MCF 10A (cell line): Measurements from ENCODE around the gene ARHGAP19. TPM values are rescaled to one million over a fixed set of nuclear protein-coding genes. Genes with fewer than 3 reads are reported as not detected.

Experiments used
- BruUV-seq: library from RNA; stranded (reverse); fragments of 400-500 nt; replicated peaks from 2 replicates; lab custom pipeline; 2021; lab: Mats Ljungman, UMichigan
- CTCF ChIA-PET: fragments of 300-600 bp; sonication (Branson Sonifier 250); formaldehyde crosslinking; extraction: SDS; loops from one replicate; lab custom pipeline; 2021; ENCODE audit warnings: antibody characterized with exemption, inconsistent platforms; lab: Yijun Ruan, JAX
- POLR2A ChIA-PET: fragments of 300-600, 350-650 bp; sonication (Branson Sonifier 250); formaldehyde crosslinking; extraction: SDS; loops from one replicate; lab custom pipeline; 2020; ENCODE audit warnings: antibody characterized with exemption, inconsistent platforms; lab: Yijun Ruan, JAX
- DNase-seq: peaks from one replicate; pipeline ENCODE4 v3.0.0-alpha.2; 2018; ENCODE audit not compliant: unreplicated experiment
- H3K27ac Mint-ChIP-seq: one replicate; pipeline ENCODE4 v1.8.0; 2022; ENCODE audit warnings: mild to moderate bottlenecking, low read depth, mixed read lengths; ENCODE audit not compliant: unreplicated experiment
- H3K27me3 Mint-ChIP-seq: one replicate; pipeline ENCODE4 v1.8.0; 2022; ENCODE audit warnings: mixed read lengths; ENCODE audit not compliant: insufficient read depth, unreplicated experiment
- H3K36me3 Mint-ChIP-seq: one replicate; pipeline ENCODE4 v1.8.0; 2022; ENCODE audit warnings: mild to moderate bottlenecking, moderate library complexity, mixed read lengths; ENCODE audit not compliant: insufficient read depth, unreplicated experiment
- H3K4me1 Mint-ChIP-seq: one replicate; pipeline ENCODE4 v1.8.0; 2022; ENCODE audit warnings: mixed read lengths; ENCODE audit not compliant: insufficient read depth, unreplicated experiment
- H3K4me3 Mint-ChIP-seq: one replicate; pipeline ENCODE4 v1.8.0; 2022; ENCODE audit warnings: mild to moderate bottlenecking, moderate library complexity, mixed read lengths; ENCODE audit not compliant: unreplicated experiment
- H3K9me3 Mint-ChIP-seq: one replicate; pipeline ENCODE4 v1.8.0; 2022; ENCODE audit warnings: mixed read lengths; ENCODE audit not compliant: unreplicated experiment
- intact Hi-C: fragments of 100-400 bp; cut with micrococcal nuclease; formaldehyde crosslinking; loops from 2 replicates; pipeline ENCODE4 v1.14.1; 2022
- total RNA-seq: library from RNA; stranded (reverse); gene quantifications from 2 replicates; pipeline ENCODE4 v1.2.3, GENCODE V29; 2022
- TF ChIP-seq, protein P1 (sequence below): fragments of 200-600 bp; IDR thresholded peaks from one replicate; pipeline ENCODE4 v1.8.0; 2022; ENCODE audit warnings: antibody characterized with exemption, mild to moderate bottlenecking; ENCODE audit not compliant: unreplicated experiment

Gene ARHGAP19
- total RNA-seq, 1 experiment from 2014 or later: 11.7 TPM

DNA sequence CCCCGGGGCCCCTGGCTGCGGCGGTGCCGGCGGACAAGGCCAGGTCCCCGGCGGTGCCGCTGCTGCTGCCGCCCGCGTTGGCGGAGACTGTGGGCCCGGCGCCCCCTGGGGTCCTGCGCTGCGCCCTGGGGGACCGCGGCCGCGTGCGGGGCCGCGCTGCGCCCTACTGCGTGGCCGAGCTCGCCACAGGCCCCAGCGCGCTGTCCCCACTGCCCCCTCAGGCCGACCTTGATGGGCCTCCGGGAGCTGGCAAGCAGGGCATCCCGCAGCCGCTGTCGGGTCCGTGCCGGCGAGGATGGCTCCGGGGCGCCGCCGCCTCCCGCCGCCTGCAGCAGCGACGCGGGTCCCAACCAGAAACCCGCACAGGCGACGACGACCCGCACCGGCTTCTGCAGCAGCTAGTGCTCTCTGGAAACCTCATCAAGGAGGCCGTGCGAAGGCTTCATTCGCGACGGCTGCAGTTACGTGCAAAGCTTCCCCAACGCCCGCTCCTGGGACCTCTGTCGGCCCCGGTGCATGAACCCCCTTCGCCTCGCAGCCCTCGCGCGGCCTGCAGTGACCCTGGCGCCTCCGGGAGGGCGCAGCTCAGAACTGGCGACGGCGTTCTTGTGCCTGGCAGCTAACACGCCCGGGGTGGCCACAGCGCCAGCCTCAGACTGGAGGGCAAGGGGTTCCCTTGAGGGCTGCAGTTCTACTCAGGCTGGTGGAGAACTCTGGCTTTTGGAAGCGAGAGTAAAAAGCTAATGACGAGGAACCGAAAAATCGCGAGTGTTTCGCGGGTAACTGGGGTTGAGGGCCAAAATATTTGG, 27.4 kb upstream of the ARHGAP19 start:
- POLR2A ChIA-PET: interaction anchor here (0.6 to 3.5 kb wide), 15 partner anchors 12 to 368 kb away, joined by 3 to 158 read pairs (median 4); partner anchors contain the start of genes ARHGAP19, FRAT2 and RRP12
- no TSS peak for BruUV-seq
- peak overlapping the region; percentile 39 for H3K27ac Mint-ChIP-seq

DNA sequence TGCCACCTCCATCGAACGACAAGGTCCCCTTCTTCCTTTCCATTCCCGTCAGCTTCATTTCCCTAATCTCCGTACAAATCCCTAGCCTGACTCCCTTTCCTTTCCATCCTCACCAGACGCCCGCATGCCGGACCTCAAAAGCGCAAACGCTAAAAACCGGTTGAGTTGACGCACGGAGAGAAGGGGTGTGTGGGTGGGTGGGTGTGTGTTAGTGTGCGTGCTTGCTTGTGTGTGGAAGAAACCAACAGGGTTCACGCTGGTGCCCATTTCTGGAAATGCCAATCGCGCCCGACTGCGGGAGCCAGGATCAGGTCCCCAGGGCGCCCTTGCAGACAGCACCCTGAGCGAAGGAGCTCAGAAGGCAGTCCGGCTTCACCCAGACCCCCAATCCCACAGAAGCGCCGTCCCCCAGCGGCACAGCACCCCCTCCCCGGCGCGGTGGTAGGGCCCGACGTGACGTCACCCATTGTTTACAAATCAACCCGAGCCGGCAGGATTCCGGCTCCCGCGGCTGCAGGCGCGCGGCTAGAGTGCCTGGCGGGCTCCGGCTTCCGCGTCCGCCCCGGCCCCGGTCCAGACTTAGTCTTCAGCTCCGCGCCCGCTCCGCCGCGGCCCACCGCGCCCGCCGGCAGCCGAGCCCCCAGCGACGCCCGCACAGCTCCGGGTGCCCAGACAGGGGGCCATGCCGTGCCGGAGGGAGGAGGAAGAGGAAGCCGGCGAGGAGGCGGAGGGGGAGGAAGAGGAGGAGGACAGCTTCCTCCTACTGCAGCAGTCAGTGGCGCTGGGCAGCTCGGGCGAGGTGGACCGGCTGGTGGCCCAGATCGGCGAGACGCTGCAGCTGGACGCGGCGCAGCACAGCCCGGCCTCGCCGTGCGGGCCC, 26.6 kb upstream of the ARHGAP19 start, which contains the start of gene FRAT1:
TSS of gene FRAT1 (plus strand) at position 500 of the 880 bp plus-strand sequence. CDS start at position 683, 183 bp downstream.
- peak; percentile 87 for DNase-seq
- CTCF ChIA-PET: interaction anchor here (0.5 to 3.0 kb wide), 9 partner anchors 10 to 447 kb away, joined by 3 to 31 read pairs (median 4); partner anchors contain the start of gene FRAT2
- H3K36me3 Mint-ChIP-seq: no peaks in the 10 kb centered on the region
- TF ChIP-seq, protein P1, sequence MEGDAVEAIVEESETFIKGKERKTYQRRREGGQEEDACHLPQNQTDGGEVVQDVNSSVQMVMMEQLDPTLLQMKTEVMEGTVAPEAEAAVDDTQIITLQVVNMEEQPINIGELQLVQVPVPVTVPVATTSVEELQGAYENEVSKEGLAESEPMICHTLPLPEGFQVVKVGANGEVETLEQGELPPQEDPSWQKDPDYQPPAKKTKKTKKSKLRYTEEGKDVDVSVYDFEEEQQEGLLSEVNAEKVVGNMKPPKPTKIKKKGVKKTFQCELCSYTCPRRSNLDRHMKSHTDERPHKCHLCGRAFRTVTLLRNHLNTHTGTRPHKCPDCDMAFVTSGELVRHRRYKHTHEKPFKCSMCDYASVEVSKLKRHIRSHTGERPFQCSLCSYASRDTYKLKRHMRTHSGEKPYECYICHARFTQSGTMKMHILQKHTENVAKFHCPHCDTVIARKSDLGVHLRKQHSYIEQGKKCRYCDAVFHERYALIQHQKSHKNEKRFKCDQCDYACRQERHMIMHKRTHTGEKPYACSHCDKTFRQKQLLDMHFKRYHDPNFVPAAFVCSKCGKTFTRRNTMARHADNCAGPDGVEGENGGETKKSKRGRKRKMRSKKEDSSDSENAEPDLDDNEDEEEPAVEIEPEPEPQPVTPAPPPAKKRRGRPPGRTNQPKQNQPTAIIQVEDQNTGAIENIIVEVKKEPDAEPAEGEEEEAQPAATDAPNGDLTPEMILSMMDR: no peak
- peak within 1 kb of the TSS; percentile 99 for H3K27ac Mint-ChIP-seq
- peak within 1 kb of the TSS; percentile 80 for H3K4me3 Mint-ChIP-seq
- no peaks in the 10 kb centered on the region for H3K27me3 Mint-ChIP-seq
- BruUV-seq: no TSS peak
- intact Hi-C loops: loop anchor here (1.0 to 2.0 kb wide), 3 partner anchors 14 to 40 kb away; partner anchors contain the start of gene ARHGAP19
- POLR2A ChIA-PET: interaction anchor here (0.6 to 3.5 kb wide), 17 partner anchors 12 to 1492 kb away, joined by 3 to 158 read pairs (median 4); partner anchors contain the start of genes ARHGAP19, FRAT2 and RRP12
- no peaks in the 10 kb centered on the region for H3K9me3 Mint-ChIP-seq
- peaks cover 8% of the 10 kb centered on the region for H3K4me1 Mint-ChIP-seq

More for the DNA sequence above, 27.4 kb upstream of the ARHGAP19 start:
- peaks cover 8% of the 10 kb centered on the region for H3K4me1 Mint-ChIP-seq
- no peaks in the 10 kb centered on the region for H3K9me3 Mint-ChIP-seq
- peak overlapping the region; percentile 80 for H3K4me3 Mint-ChIP-seq
- CTCF ChIA-PET: interaction anchor here (0.5 to 3.0 kb wide), 10 partner anchors 10 to 233 kb away, joined by 3 to 31 read pairs (median 4); partner anchors contain the start of gene FRAT2
- no peaks in the 10 kb centered on the region for H3K27me3 Mint-ChIP-seq
- intact Hi-C loops: loop anchor here (1.0 to 2.0 kb wide), 3 partner anchors 13 to 41 kb away; partner anchors contain the start of gene ARHGAP19
- no peak for DNase-seq
- TF ChIP-seq, protein P1: no peak
- H3K36me3 Mint-ChIP-seq: no peaks in the 10 kb centered on the region

DNA sequence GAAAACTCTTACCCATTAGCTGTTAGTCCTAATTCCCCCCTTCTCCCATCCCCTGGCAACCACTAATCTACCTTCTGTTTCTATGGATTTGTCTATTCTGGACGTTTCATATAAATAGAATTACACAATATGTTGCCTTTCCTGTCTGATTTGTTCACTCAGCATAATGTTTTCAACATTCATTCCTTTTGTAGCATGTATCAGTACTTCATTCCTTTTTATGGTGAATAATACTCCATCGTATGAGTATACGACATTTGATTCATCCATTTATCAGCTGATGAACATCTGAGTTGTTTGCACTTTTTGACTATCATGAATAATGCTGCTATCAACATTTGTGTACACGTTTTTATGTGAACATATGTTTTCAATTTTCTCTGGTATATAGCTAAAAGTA, 22.2 kb upstream of the ARHGAP19 start:
- H3K36me3 Mint-ChIP-seq: no peaks in the 10 kb centered on the region
- intact Hi-C loops: no loop called here
- TF ChIP-seq, protein P1: no peak
- no peaks in the 10 kb centered on the region for H3K9me3 Mint-ChIP-seq
- BruUV-seq: no TSS peak
- no peaks in the 10 kb centered on the region for H3K27me3 Mint-ChIP-seq
- H3K27ac Mint-ChIP-seq: no peak overlapping the region
- POLR2A ChIA-PET: interaction anchor here (0.5 to 1.6 kb wide), 7 partner anchors 17 to 335 kb away, joined by 3 to 8 read pairs (median 3); no protein-coding TSS in a partner anchor
- no peak overlapping the region for H3K4me3 Mint-ChIP-seq
- H3K4me1 Mint-ChIP-seq: peaks cover 4% of the 10 kb centered on the region
- CTCF ChIA-PET: interaction anchor here (2.2 kb wide), 1 partner anchor 17 kb away, joined by 8 read pairs; no protein-coding TSS in a partner anchor
- DNase-seq: no peak
